Type B pancreatic cell (in vitro differentiated cells): ENCODE measurements around the gene MTMR1. TPM values are rescaled to one million over a fixed set of nuclear protein-coding genes. Genes with fewer than 3 reads are reported as not detected.

Experiments used
- DNase-seq: peaks from one replicate; pipeline ENCODE4 v3.0.0; 2021; ENCODE audit warnings: mixed read lengths; ENCODE audit not compliant: unreplicated experiment; ENCODE audit errors: extremely low spot score
- H3K27ac Mint-ChIP-seq: 2 replicates; pipeline ENCODE4 v1.8.0; 2021; ENCODE audit warnings: mild to moderate bottlenecking, mixed read lengths
- H3K27me3 Mint-ChIP-seq: 2 replicates; pipeline ENCODE4 v1.8.0; 2021; ENCODE audit warnings: mixed read lengths
- H3K36me3 Mint-ChIP-seq: 2 replicates; pipeline ENCODE4 v1.8.0; 2021; ENCODE audit warnings: mixed read lengths
- H3K4me1 Mint-ChIP-seq: one replicate; pipeline ENCODE4 v1.8.0; 2021; ENCODE audit warnings: mixed read lengths; ENCODE audit not compliant: unreplicated experiment
- H3K4me3 Mint-ChIP-seq: 2 replicates; pipeline ENCODE4 v1.8.0; 2021; ENCODE audit warnings: mild to moderate bottlenecking, mixed read lengths
- H3K9me3 Mint-ChIP-seq: 2 replicates; pipeline ENCODE4 v1.8.0; 2021; ENCODE audit warnings: mixed read lengths
- total RNA-seq: library from RNA; stranded (reverse); gene quantifications from 2 replicates; pipeline ENCODE4 v1.2.1, GENCODE V29; 2021; ENCODE audit warnings: low replicate concordance
- TF ChIP-seq, protein P1 (sequence below): fragments of 200-600 bp; sonication (generic); conservative IDR thresholded peaks from 2 replicates; pipeline ENCODE4 v1.5.0; 2021; ENCODE audit warnings: antibody characterized with exemption, mild to moderate bottlenecking

Gene MTMR1
- total RNA-seq, 1 donor from 2014 or later, result 21.8 TPM

DNA sequence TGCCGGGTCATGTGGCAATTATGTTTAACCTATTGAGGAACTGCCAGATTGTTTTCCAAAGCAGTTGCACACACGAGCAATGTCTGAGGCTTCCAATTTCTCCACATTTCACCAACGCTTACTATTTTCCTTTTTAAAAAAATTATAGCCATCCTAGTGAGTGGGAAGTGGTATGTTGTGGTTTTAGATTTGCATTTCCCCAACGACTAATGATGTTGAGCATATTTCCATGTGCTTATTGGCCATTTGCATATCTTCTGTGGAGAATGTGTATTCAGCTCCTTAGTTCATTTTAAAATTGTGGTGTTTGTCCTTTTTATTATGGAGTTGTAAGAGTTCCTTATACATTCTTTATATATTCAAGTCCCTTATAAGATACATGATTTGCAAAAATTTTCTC, 60.2 kb downstream of the MTMR1 start:
- Mint-ChIP-seq H3K36me3 (peaks cover 10% of the 10 kb centered on the region), H3K9me3 (no peaks in the 10 kb centered on the region), H3K4me3 (no peak overlapping the region)

DNA sequence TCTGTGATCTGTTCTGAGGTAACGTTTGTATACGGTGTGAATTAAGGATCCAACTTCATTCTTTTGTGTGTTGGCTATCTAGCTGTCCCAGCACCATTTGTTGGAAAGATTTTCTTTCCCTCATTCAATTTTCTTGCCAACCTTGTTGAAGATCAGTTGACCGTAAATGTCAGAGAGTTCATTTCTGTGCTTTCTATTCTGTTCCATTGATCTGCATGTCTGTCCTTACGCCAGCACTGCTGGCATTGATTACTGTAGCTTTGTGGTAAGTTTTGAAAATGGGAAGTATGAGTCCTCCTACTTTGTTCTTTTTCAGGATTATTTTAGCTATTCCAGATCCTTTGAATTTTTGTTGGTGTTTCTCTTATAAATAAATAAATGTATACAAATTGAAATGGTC, 60.8 kb downstream of the MTMR1 start:
- no peak overlapping the region for H3K4me3 Mint-ChIP-seq
- peaks cover 13% of the 10 kb centered on the region for H3K36me3 Mint-ChIP-seq
- no peaks in the 10 kb centered on the region for H3K4me1 Mint-ChIP-seq
- H3K9me3 Mint-ChIP-seq, result no peaks in the 10 kb centered on the region
- TF ChIP-seq, protein P1, sequence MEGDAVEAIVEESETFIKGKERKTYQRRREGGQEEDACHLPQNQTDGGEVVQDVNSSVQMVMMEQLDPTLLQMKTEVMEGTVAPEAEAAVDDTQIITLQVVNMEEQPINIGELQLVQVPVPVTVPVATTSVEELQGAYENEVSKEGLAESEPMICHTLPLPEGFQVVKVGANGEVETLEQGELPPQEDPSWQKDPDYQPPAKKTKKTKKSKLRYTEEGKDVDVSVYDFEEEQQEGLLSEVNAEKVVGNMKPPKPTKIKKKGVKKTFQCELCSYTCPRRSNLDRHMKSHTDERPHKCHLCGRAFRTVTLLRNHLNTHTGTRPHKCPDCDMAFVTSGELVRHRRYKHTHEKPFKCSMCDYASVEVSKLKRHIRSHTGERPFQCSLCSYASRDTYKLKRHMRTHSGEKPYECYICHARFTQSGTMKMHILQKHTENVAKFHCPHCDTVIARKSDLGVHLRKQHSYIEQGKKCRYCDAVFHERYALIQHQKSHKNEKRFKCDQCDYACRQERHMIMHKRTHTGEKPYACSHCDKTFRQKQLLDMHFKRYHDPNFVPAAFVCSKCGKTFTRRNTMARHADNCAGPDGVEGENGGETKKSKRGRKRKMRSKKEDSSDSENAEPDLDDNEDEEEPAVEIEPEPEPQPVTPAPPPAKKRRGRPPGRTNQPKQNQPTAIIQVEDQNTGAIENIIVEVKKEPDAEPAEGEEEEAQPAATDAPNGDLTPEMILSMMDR, result no peak
- no peak for DNase-seq
- no peak overlapping the region for H3K27ac Mint-ChIP-seq
- no peaks in the 10 kb centered on the region for H3K27me3 Mint-ChIP-seq

More for the DNA sequence above, 60.2 kb downstream of the MTMR1 start:
- DNase-seq, result no peak
- TF ChIP-seq, protein P1, result no peak
- H3K27ac Mint-ChIP-seq, result no peak overlapping the region
- no peaks in the 10 kb centered on the region for H3K4me1 Mint-ChIP-seq
- no peaks in the 10 kb centered on the region for H3K27me3 Mint-ChIP-seq

DNA sequence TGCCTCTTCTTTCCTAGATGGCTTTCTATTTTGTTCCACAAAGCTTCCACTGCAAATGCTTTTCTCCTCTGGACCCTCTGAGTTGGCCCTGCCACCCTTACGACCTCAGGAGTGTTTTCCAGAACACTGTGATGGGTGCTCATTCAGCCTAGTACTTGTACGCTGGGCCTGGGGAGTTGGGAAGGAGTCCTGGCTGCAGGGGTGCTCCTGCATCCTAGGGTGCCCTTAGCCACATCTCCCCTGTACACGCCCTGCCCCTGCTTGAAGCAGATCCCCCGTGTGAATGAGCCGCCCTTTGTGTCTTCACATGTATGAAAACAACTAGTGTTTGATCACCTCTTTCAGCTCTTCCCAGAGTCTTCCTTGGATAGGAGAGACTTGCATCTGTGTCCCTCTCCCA, 64.2 kb downstream of the MTMR1 start:
- no peaks in the 10 kb centered on the region for H3K9me3 Mint-ChIP-seq
- H3K27ac Mint-ChIP-seq, result no peak overlapping the region
- H3K4me1 Mint-ChIP-seq, result no peaks in the 10 kb centered on the region
- peaks cover 16% of the 10 kb centered on the region for H3K36me3 Mint-ChIP-seq
- no peak for DNase-seq
- TF ChIP-seq, protein P1, result no peak
- no peak overlapping the region for H3K4me3 Mint-ChIP-seq
- no peaks in the 10 kb centered on the region for H3K27me3 Mint-ChIP-seq

DNA sequence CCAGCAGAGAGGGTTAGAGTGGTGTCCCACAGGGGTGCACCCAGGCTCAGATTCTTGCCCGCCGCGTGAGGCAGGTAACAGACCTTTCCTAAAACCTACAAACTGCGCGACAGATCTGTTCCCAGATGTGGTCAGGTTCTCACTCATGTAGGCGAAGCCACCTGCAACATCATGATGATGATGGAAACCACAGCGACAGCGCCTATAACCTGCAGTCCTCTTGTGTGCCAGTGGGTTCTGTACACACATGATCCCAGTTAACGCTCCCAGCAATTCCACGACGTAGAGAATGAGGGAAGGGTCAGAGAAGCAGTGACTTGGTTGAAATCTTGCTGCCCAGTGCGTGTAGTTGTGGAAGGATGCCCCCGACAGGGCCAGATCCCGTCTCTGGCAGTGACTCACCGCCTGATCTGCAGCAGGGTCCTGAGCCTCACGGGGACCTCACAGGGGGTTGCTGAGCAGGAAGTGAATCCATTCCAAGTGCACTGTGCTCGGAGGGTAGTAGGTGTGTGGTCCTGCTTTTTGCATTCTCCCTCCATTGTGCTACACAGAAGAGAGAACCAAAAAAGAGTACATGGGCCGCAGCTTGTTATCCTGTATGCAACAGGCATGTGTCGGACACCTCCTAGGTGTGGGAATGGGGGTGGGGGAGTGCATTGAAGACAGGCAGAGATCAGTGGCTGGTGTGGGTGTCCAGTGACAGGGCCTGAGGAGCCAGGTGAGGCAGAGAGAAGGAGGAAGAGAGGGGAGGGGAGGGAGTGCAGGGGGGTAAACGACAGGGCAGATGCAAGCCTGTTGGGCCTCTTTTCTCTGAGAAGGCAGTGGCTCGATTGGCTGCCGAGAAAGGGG, 66.6 kb downstream of the MTMR1 start:
- H3K4me1 Mint-ChIP-seq, result no peaks in the 10 kb centered on the region
- H3K27ac Mint-ChIP-seq, result no peak overlapping the region
- H3K4me3 Mint-ChIP-seq, result no peak overlapping the region
- TF ChIP-seq, protein P1, result no peak
- no peak for DNase-seq
- no peaks in the 10 kb centered on the region for H3K9me3 Mint-ChIP-seq
- no peaks in the 10 kb centered on the region for H3K27me3 Mint-ChIP-seq
- peaks cover 10% of the 10 kb centered on the region for H3K36me3 Mint-ChIP-seq

DNA sequence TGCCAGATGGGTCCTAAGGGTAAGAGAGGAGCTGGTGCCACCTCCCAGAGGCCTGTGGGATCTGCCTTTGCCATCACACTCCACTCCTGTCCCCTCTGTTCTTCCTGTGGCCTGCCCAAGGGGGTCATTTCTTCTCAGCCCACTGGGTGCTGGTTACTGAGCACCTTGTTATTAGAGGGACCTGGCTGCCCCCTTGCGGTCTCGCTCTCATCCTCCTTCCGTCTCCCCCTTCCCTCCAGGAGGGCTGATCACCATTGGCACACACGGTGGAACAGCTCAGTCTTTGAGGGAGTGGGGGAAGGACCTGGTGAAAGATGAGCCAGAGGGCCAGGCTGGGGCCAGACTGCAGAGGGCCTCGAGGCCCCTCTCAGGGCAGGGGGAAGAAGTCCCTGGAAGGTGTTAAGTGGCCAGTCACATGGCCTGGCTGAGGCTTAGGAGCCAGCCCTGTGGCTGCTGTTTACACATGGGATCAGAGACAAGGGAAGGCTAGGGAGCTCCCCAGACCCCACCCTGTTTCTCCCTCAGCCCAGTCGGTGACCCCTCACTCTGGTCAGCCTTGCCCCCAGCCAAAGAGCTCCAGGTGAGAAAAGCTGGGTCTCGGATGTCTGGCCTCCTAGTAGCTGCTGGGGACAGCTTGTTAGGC, 68.1 kb downstream of the MTMR1 start:
- Mint-ChIP-seq H3K4me3 (no peak overlapping the region), H3K27ac (no peak overlapping the region), H3K9me3 (no peaks in the 10 kb centered on the region), H3K27me3 (no peaks in the 10 kb centered on the region), H3K36me3 (peaks cover 10% of the 10 kb centered on the region), H3K4me1 (no peaks in the 10 kb centered on the region)
- TF ChIP-seq, protein P1, result no peak
- DNase-seq, result no peak
